Erythroblast (primary cell): ENCODE measurements around the gene ACBD5.

ENCODE experiments used
- GATA1 ChIP-seq: IDR thresholded peaks from 2 replicates; pipeline ENCODE4 v1.6.1; 2011; ENCODE audit warnings: low read depth, mild to moderate bottlenecking, control low read depth, low read length, moderate library complexity
- POLR2A ChIP-seq: IDR thresholded peaks from 2 replicates; pipeline ENCODE4 v1.6.1; 2011; ENCODE audit warnings: mild to moderate bottlenecking, low read length

DNA sequence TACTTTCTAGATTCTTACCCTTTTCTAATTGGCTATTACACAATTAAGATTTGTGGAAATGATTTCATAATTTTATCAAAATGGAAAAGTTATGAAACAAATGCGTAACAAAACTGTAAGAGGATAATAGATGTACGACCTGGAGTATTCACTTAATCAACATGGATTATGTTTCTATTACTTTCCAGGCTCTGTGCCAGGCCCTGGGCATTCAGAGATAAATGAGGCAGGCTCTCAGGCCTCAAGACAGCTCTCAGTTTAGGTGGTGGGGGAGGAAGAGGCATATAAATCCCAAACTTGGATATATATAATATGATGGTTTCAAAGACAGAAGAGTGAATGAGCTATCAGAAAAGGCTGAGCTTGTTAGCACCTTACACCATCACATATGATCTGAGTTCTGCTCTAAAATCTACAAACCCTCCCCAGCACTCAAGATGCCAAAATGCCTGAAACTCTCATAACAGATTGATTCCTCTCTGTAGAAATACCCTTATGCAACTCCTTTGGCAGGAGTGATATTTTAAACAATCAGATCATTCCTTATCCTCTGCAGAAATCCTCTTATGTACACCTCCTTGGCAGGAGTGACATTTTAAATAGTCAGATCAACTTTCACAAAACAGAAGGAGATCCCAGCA is 42.5 kb downstream of the ACBD5 start:
- TF ChIP-seq POLR2A: no peak
- no peak for TF ChIP-seq GATA1
